ENCODE measurements around the gene PPP6R2.
"Not testable (repeated sequence)": the region's sequence is repeated elsewhere in the genome, so short reads cannot be mapped to it uniquely, and the experiment has no call there.

PPP6R2 gene

DNA sequence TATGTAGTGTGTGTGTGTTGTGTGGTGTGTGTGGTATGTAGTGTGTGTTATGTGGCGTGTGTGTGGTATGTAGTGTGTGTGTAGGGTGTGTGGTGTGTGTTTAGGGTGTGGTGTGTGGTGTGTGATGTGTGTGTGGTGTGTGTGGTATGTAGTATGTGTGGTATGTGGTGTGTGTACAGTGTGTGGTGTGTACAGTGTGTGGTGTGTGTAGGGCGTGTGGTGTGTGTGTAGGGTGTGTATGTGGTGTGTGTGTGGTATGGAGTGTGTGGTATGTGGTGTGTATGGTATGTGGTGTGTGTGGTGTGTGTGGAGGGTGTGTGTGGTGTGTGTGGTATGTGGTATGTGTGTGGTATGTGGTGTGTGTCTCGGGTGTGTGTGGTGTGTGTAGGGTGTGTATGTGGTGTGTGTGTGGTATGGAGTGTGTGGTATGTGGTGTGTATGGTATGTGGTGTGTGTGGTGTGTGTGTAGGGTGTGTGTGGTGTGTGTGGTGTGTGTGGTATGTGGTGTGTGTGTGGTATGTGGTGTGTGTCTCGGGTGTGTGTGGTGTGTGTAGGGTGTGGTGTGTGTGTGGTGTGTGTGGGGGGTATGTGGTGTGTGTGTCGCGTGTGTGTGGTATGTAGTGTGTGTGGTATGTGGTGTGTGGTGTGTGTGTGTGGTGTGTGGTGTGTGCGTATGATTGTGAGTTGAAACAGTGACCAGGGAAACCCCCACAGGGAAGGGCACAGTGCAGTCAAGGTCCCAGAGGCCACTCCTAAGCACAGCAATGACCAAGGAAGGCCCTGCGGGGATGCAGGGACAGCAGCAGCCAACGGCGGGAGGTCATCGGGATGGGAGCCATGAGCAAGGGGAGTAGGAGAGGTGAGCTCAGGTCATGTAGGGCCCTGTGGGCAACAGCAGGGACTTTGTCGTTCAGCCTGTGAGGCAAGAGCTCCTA lies 2.9 kb upstream of the PPP6R2 start:
- no peak for DNase-seq (ENCODE audit: low read depth in 2 of 2)

DNA sequence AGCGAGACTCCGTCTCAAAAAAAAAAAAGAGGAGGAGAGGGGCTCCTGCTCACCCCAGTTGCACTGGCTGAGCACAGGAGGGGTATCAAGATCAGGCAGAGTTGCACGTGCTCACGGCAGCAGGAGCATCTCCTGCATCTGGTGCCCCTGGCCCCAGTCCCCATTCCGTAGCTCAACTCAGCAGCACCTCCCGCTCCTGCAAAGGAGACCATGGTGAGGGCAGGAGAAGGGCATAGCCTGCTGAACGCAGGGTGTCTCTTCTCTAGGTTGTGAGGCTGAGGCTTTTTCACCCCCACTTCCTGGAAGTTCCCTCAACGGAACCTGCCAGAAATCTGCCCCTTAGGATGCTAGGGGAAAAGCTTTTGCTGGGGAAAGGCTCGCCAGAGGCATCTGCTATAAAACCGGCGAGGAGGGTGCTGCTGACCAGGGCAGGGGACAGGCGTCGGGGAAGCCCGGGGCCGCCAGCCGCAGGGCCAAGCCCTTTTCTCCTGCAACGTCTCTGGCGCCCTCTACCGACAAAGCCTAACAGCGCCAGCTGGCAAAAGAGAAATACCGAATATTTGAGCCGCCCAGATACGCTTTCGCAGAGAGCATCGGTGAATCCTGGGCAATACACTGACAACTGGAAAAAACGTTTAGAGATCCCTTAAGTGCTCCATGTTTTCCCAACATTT lies 1.0 kb upstream of the PPP6R2 start:
- peak; percentile 88 to 91 for DNase-seq (ENCODE audit: low read depth in 2 of 2)

DNA sequence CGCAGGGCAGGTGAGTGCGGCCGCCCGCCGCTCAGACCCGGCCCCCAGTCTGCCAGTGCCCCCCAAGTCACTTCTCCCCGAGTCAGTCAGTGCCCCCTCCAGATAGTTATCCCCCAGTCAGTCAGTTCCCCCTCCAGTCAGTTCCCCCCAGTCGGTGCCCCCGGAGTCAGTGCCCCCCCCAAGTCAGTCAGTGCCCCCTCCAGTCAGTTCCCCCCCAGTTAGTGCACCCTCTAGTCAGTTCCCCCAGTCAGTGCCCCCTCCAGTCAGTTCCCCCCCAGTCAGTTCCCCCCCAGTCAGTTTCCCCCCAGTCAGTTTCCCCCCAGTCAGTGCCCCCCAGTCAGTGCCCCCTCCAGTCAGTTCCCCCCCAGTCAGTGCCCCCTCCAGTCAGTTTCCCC lies 411 bp downstream of the PPP6R2 start:
- no peak for DNase-seq (ENCODE audit: low read depth in 2 of 2)

DNA sequence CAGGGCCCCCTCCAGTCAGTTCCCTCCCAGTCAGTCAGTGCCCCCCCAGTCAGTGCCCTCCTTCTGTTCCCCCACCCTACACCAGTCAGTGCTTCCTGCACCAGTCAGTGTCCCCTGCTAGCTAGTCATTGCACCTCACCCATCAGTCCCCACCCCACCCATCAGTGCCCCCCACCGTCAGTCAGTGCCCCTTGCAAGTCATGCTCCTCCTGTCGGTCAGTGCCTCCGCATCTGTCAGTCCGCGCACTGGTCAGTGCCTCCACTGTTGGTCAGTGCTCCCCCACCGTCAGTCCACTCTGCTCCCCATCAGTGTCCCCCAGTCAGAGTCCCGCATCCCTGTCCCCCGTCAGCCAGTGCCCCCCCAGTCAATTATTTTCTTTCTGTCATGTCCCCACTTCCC lies 3.3 kb downstream of the PPP6R2 start:
- no peak for DNase-seq (ENCODE audit: low read depth in 2 of 2)

DNA sequence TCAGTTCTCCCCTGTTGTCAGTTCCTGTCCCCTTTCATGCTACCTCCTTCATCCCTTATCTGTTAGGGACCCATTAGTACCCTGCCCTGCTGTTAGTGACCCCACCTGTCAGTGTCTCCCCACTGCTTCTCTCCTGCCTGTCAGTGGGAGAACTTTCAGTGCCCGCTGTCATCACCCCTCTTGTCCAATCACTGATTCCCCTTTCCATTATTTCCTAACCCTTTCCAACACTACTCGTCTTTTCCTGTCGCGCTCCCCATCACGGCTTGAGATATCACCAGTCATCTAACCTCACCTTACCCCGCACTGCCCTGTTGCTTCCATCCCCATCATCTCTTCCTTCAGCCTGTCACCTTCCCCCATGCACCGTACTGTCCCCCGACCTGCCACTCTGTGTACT lies 4.0 kb downstream of the PPP6R2 start:
- no peak for DNase-seq (ENCODE audit: low read depth in 2 of 2)

DNA sequence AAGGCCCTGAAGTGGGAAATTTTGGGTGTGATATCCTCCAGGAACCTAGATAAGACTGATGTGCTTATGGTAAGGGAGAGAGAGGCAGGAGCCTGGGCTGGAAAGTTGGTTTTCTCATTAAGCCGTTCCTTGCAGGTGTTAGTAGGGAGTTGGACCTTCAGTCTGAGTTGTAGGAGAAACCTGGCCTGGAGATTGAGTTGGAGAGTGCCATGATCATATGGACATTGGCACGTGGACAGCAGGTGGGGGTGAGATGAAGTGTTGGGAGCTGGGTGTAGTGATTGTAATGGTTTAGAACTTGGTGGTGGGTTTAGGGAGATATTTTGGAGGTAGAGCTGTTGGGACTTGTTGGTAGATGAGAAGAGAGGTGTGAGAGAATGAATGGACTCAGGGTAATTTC lies 4.9 kb downstream of the PPP6R2 start:
- DNase-seq (ENCODE audit: low read depth in 2 of 2) = no peak

DNA sequence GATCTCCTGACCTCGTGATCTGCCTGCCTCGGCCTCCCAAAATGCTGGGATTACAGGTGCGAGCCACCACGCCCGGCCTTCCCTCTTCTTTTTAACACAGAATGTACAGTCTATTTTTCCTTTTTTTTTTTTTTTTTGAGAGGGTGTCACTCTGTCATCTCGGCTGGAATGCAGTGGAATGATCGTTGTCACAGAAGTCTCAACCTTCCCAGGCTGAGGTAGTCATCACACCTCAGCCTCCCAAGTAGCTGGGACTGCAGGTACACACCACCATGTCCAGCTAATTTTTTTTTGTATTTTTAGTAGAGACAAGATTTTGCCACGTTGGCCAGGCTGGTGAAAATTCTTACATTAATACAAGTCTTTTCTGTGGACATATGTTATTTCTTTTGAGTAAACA lies 13.1 kb downstream of the PPP6R2 start:
- no peak for DNase-seq (ENCODE audit: low read depth in 2 of 2)

DNA sequence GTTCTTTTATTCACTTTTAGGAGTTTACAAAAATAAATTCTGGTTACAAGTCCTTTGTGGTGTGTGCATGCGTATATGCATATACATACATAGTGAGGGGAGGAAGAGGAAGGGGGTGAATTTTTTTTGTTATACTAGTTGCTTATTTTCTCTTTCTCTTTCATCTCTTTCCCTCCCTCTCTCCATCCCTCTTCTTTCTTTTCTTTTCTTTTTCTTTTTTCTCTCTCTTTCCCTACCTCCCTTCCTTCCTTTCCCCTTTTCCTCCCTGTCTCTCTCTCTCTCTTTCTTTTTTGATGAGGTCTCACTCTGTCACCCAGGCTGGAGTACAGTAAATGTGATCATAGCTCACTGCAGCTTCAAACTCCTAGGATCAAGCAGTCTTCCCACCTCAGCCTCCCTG lies 14.1 kb downstream of the PPP6R2 start:
- no peak for DNase-seq (ENCODE audit: low read depth in 2 of 2)

DNA sequence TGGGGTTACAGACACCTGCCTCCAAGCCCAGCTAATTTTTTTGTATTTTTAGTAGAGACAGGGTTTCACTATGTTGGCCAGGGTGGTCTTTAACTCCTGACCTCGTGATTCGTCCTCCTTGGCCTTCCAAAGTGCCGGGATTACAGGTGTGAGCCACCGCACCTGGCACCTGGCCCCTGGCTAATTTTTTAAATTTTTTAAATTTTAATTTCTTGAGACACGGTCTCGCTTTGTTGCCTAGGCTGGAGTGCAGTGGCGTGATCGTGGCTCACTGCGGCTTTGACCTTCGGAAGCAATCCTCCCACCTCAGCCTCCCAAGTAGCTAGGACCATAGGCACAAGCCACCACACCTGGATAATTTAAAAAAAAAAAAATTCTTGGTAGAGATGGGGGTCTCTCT lies 14.6 kb downstream of the PPP6R2 start:
- no peak for DNase-seq (ENCODE audit: low read depth in 2 of 2)

DNA sequence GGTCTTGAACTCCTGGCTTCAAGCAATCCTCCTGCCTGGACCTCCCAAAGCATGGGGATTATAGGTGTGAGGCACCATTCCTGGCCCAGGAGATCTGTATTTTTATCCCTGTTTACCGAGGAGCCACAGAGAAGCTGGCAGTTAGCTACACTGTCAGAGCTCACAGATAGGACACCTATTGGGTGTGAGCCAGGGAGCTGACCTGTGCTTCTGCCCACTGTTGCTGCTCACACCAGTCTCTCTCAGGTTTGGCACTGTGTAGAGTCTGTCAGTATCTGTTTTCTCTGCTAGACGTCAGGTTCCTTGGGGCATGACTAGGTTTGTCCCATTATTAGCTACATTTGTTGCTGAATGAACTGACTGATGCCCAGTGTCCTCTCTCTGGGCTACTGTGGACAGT lies 17.5 kb downstream of the PPP6R2 start:
- no peak for DNase-seq (ENCODE audit: low read depth in 2 of 2)

DNA sequence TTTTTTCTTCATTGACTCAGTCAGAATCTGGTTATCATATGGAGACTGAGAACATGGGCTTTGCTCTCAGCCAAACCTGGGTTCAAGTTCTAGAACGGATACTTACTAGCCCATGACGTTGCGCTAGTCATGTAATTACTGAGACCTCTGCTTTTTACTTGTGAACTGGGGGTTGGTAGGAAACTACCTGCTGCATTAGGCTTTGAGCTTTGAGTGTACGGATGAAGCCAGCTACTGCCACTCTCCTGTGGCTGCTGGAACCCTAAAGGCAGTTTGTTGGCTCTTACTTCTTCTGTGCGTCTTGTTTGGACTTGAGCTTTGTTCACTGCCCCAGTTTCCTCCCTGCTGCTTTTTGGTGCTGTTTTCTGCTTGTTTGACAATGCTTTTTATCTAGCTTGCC lies 18.1 kb downstream of the PPP6R2 start:
- no peak for DNase-seq (ENCODE audit: low read depth in 2 of 2)

DNA sequence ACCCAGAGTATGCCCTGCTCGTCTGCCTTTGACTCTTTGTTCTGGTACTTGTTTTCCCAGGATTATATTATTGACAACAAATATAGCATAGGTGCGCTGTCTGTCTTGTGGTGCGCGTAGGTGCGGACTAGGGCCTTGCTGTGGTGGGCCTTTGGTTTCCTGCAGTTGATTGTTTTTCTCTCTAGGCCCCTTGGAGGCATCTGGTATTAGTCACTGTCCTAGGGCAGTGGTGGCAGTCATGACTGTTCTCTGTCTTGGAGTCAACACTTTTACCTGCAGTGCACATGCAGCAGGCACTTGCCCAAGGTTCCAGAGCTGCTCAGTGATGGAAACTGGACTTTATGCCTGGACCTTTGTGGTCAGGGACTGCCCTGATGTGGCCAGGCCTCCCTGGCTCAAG lies 18.6 kb downstream of the PPP6R2 start:
- no peak for DNase-seq (ENCODE audit: low read depth in 2 of 2)

DNA sequence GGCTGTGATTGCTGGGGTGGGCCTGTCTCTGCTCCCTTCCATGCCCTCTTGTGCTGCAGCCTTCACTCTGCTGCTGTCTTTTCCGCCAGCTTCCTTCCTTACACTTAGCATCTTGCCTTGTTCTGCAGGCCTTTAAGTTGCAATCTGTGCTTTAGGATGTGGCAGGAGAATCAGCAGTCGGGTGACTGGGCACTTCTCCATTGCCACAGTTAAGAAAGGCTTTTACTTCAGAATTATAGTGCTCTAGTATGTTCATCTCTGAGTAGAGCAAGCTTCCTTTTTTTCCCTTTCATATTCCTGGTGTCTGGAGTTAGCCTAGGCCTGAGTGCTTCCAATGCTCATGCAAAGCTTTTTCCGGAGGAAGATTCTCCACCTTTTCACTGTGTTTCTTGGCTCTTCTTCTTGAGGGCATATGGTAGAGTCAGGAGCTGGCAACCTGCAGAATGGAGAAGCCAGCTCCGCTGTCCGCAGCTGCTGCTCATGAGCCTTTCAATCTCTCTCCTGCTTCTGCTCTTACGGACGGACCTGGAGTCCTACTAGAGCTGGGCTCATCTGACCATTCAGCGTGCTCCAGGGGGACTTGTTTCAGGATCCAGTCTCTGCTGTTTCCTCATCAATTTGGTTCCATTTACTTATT lies 20.2 kb downstream of the PPP6R2 start:
- DNase-seq (ENCODE audit: low read depth in 2 of 2) = no peak

DNA sequence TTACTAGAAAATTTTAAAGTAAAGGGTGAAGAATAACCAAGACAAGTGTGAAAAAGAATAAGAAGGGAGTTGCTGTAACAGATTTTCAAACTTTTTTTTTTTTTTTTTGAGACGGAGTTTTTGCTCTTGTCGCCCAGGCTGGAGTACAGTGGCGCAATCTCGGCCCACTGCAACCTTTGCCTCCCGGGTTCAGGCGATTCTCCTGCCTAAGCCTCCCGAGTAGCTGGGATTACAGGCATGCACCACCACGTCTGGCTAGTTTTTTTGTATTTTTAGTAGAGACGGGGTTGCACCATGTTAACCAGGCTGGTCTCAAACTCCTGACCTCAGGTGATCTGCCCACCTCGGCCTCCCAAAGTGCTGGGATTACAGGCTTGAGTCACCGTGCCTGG lies 20.7 kb downstream of the PPP6R2 start:
- DNase-seq (ENCODE audit: low read depth in 2 of 2) = not testable (repeated sequence)

DNA sequence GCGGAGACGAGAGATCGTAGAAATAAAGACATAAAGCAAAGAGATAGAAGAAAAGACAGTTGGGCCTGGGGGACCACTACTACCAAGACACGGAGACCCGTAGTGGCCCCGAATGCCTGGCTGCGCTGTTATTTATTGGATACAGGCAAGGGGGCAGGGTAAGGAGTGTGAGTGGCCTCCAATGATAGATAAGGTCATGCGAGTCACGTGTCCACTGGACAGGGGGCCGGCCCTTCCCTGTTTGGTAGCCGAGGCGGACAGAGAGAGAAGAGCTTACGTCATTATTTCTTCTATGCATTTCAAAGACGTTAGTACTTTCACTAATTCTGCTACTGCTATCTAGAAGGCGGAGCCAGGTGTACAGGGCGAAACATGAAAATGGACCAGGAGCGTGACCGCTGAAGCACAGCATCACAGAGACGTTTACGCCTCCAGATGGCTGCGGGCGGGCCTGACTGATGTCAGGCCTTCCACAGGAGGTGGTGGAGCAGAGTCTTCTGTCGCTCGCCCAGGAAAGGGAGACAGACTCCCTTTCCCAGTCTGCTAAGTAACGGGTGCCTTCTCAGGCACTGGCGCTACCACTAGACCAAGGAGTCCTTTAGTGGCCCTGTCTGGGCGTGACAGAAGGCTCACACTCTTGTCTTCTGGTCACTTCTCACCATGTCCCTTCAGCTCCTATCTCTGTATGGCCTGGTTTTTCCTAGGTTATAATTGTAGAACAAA lies 24.8 kb downstream of the PPP6R2 start:
- DNase-seq (ENCODE audit: low read depth in 2 of 2) = no peak

DNA sequence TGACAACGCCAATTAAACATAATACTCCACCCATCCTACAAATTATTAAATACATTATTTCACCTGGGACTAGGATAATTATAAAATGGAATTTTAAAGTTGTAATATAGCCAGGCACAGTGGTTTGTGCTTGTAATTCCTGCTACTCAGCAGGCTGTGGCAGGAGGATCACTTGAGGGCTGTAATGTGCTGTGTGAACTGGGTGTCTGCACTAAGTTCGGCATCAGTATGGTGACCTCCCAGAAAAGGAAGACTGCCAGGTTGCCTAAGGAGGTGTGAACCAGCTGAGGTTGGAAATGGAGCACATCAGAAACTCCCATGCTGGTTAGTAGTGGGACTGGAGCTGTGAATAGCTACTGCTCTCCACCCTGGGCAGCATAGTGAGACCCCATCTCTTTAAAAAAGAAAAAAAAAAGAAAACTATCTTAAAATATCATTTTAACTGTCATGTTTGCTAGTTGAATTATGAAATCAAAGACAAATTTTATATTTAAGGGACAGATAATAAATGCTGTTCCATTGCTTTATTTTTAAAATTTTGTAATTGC lies 28.0 kb downstream of the PPP6R2 start:
- DNase-seq (ENCODE audit: low read depth in 2 of 2) = no peak

DNA sequence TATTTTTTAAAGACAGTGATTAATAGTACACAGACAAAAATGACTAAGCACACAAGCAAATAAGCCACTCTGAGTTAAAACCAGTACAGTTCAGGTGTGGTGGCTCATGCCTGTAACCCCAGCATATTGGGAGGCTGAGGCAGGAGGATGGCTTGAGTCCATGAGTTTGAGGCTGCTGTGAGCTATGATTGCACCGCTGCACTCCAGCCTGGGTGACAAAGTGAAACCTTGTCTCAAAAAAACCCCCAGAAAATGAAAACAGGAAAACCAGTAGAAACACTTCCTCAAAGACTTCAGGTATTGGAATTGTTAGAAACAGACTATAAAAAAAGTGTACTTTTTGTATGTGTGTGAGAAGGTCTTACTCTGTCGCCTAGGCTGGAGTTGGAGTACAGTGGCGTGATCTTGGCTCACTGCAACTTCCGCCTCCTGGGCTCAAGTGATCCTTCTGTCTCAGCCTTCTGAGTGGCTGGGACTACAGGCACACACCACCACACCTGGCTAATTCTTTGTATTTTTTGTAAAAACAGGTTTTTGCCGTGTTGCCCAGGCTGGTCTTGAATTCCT lies 33.0 kb downstream of the PPP6R2 start:
- no peak for DNase-seq (ENCODE audit: low read depth in 2 of 2)

DNA sequence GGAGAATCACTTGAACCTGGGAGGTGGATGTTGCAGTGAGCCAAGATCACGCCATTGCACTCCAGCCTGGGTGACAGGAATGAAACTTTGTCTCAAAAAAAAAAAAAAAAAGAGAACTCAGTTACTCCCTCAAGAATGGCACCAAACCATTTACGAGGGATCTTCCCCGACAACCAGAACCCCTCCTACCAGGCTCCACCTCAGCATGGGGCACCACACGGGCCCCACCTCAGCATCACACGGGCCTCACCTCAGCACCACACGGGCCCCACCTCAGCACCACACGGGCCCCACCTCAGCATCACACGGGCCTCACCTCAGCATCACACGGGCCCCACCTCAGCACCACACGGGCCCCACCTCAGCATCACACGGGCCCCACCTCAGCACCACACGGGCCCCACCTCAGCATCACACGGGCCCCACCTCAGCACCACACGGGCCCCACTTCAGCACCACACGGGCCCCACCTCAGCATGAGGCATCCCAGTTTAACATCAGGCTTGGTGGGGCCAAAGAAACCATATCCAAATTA lies 38.0 kb downstream of the PPP6R2 start:
- not testable (repeated sequence) for DNase-seq (ENCODE audit: low read depth in 2 of 2)

DNA sequence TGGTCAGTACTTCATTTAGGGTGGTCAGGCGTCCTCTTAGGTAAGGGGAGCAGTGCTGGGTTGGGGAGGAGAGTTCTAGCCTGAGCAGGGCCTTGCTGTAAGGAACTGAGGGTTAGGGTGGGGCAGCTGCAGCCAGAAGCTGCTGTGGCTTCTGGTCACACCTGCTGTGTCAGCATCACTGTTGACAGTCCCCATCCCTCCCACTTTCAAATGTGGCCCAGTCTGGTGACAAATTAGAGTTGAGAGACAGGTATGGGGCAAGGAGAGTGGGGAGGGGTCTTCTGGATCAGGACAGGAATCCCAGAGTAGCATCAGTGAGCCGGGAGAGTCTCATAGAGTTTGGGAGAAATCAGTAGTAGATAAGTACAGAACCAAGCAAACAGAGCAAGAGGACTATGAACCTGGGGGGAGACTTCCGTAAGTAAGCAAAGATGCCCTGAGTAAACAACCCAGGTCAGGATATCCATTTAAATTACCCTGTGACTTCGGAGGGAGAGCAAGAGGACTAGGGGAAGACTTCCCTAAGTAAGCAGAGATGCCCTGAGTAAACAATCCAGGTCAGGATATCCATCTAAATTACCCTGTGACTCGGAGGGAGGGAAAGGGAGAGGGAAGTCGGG lies 53.7 kb downstream of the PPP6R2 start:
- no peak for DNase-seq (ENCODE audit: low read depth in 2 of 2)

DNA sequence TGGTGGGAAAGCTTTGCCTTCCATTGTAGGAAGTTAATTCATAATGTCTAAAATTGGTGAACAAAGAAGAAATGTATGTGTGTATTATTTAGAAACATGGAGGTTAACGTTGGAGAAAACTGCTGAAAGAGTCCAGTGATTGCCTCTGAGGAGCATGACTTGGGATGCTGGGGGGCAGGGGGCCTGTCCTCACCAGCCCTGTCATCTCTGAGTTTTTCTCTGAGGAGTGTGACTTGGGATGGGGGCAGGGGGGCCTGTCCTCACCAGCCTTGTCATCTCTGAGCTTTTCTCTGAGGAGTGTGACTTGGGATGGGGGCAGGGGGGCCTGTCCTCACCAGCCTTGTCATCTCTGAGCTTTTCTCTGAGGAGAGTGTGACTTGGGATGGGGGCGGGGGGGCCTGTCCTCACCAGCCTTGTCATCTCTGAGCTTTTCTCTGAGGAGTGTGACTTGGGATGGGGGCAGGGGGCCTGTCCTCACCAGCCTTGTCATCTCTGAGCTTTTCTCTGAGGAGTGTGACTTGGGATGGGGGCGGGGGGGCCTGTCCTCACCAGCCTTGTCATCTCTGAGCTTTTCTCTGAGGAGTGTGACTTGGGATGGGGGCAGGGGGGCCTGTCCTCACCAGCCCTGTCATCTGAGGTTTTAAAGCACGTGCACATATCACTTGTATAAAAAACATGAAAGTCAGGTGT lies 54.4 kb downstream of the PPP6R2 start:
- DNase-seq (ENCODE audit: low read depth in 2 of 2) = peak; percentile 4 to 24

Data from stimulated activated CD4-positive, alpha-beta T cell treated with anti-CD3 and anti-CD28 coated beads, Interleukin-4, amount 100 ng/mL, for 48 hours (primary cell).